Mesodermal cell (in vitro differentiated cells): ENCODE data around the gene JPT2.

Source experiments
- H3K27ac ChIP-seq: 2 replicates; pipeline ENCODE4 v1.7.0; 2013; ENCODE audit warnings: mild to moderate bottlenecking, low read depth, low read length, moderate library complexity; ENCODE audit not compliant: severe bottlenecking
- H3K36me3 ChIP-seq: 2 replicates; pipeline ENCODE4 v1.7.1; 2013; ENCODE audit warnings: mild to moderate bottlenecking, low read length, moderate library complexity; ENCODE audit not compliant: control insufficient read depth, insufficient read depth
- H3K4me1 ChIP-seq: one replicate; pipeline ENCODE4 v1.7.1; 2013; ENCODE audit warnings: mild to moderate bottlenecking, low read length; ENCODE audit not compliant: insufficient read depth, control insufficient read depth, poor library complexity, severe bottlenecking
- H3K4me3 ChIP-seq: 2 replicates; pipeline ENCODE4 v1.7.0; 2013; ENCODE audit warnings: low read length, control low read depth, mild to moderate bottlenecking; ENCODE audit not compliant: insufficient read depth, poor library complexity, severe bottlenecking; ENCODE audit errors: extremely low read depth
- H3K9me3 ChIP-seq: 2 replicates; pipeline ENCODE4 v1.7.1; 2013; ENCODE audit warnings: mild to moderate bottlenecking, low read length, moderate library complexity; ENCODE audit not compliant: control insufficient read depth
- WGBS, 2 experiments: methylation state at CpG; one replicate each; pipeline ENCODE4 v1.1.5; 2013; ENCODE audit warnings: missing lambda C conversion rate in 2 of 2; ENCODE audit not compliant: insufficient coverage in 2 of 2; 5-methylcytosine and 5-hydroxymethylcytosine counted together

Gene JPT2

DNA sequence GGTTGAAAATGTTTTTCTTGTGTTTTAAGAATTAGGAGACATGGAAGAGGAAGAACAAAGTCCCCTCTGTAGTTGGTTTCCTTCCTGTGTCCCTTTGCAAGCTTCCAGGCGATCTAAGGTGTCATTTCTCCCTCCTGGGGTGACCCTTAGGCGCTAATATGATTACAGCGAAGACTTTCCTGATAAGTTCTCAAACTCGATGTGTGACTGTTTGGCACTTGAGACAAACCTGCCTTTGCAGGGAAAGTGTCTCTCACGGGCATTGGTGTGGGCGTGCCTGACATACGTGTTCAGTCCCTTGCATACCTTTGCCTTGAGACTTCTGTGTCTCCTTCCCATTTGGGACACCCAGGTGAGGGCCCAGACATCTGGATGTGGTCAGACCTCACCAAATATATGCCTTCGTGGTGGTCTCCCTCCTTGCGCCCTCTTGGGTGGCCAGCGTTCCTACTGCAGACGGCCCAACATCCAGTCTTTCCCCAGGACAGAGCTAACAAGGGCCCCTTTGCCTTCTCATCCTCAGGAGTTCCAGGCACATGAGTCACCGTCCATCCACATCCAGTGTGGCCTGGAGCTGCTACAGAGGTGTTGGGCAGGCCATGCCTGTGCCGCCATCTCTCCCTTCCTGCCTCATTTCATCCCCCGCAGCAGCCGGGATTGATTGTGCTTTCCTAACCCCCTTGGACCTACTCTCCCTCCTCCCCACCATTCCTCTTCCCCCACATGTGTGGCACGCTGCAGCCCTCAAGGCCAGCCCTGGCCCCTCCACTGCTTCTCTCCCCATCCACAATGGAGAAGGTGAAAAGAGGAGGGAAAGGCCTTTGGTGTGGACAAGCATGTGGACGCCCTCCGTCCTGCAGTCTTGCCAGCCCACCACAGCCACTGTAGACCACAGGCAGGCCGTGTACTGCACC is 3.1 kb upstream of the JPT2 start:
- H3K27ac ChIP-seq: peak overlapping the region; percentile 71
- no peaks in the 10 kb centered on the region for H3K9me3 ChIP-seq
- H3K36me3 ChIP-seq: peaks cover 72% of the 10 kb centered on the region
- no peak overlapping the region for H3K4me3 ChIP-seq
- H3K4me1 ChIP-seq: peaks cover 30% of the 10 kb centered on the region
- 90 to 91% methylated on average over 15 to 16 of the region's 19 CpGs for WGBS, 2 experiments

DNA sequence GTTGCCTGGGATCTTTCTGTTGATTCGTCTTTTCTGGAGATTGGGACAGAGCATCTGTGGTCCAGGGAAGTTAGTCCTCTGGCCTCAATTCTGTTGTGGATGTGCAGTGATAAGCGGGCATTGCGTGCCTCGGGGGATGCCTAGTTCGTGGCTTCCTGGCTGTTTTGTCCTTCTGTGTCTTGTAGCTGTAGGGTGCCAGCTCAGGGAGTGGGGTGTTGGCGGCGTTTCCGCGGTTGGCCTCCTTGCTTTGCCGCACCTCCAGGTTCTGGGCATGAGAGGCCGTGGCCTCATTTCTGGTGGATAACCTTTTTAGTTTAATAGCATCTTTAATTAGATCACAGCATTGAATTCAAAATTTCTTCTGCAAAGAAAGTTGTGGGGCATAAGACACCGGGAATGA is 1.4 kb upstream of the JPT2 start:
- H3K4me1 ChIP-seq: peaks cover 34% of the 10 kb centered on the region
- H3K9me3 ChIP-seq: no peaks in the 10 kb centered on the region
- H3K36me3 ChIP-seq: peaks cover 73% of the 10 kb centered on the region
- WGBS, 2 experiments: 90 to 96% methylated on average over 6 to 7 of the region's 12 CpGs
- H3K27ac ChIP-seq: no peak overlapping the region
- no peak overlapping the region for H3K4me3 ChIP-seq

DNA sequence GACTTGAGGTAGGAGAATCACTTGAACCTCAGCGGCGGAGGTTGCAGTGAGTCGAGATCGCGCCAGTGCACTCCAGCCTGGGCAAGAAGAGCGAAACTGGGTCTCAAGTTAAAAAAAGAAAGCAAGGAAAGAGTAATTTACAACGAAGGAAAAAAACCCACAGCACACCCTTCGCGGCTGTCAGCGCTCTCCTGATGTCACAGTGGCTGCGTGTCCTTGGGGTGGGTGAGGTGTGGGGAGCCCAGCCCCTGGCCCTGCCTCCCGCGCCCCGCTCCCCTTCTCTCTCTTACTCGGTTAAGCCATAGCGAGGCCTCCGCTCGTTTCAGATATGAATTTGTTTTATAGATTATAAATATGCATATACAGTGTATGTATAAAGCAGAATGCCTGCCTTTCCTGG is 740 bp upstream of the JPT2 start:
- peaks cover 66% of the 10 kb centered on the region for H3K36me3 ChIP-seq
- H3K9me3 ChIP-seq: no peaks in the 10 kb centered on the region
- no peak overlapping the region for H3K27ac ChIP-seq
- H3K4me1 ChIP-seq: peaks cover 34% of the 10 kb centered on the region
- no peak overlapping the region for H3K4me3 ChIP-seq
- 85 to 95% methylated on average over 6 to 13 of the region's 18 CpGs for WGBS, 2 experiments

DNA sequence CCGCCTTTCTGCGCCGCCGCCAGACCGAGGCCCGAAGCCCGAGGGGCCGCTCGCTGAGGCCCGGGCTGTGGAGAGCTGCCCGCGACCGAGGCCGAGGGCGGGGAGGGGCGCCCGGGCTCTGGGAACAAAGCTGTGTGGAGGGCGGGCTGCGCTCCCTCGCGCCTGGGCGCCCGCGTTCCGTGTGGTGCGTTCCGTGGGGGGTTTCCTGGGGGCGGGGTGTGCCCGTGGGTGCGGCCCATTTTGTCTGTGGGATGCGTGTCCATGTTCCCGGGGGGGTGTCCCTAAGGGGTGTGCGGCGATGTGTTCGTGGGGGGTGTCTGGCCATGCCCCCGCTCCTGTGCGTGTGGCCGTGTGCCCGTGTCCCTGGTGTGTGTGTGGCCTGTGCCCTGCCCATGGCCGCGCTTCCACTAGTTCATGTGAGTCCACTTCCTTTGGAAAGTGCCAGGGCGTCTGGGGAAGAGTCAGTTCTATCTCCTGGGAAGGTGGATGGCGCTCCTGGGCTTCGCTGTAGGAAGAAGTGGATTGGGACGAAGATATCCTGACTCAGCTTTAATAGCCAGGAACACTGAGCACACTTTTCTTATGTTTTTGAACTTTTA is 520 bp downstream of the JPT2 start:
- Histone ChIP-seq H3K4me1 (peaks cover 34% of the 10 kb centered on the region), H3K27ac (peak overlapping the region; percentile 59), H3K36me3 (peaks cover 63% of the 10 kb centered on the region), H3K9me3 (no peaks in the 10 kb centered on the region), H3K4me3 (peak overlapping the region; percentile 94)
- WGBS, 2 experiments: 0 to 1% methylated on average over 30 to 32 of the region's 45 CpGs

DNA sequence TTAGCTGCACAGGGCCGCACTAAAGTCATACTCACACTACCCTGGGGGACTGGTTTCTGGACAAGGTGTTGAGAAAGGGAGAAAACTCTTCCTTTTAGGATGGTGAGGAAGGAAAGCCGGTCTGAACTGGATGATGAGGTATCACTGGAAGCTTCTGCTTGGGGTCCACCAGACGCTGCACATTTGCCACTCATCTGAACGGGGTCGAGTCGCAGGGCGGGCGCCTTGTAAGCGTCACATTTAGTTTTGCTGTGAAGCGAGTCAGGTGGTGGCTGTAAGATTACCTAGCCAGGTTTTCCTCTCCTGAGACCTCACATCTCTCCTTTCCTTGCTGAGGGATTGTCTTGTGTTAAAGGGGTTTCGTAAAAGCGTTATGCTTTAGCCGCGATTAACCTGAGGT is 2.3 kb downstream of the JPT2 start:
- H3K36me3 ChIP-seq: peaks cover 68% of the 10 kb centered on the region
- peaks cover 19% of the 10 kb centered on the region for H3K4me1 ChIP-seq
- no peak overlapping the region for H3K27ac ChIP-seq
- H3K9me3 ChIP-seq: no peaks in the 10 kb centered on the region
- WGBS, 2 experiments: 93 to 94% methylated on average over 9 to 10 of the region's 14 CpGs
- H3K4me3 ChIP-seq: no peak overlapping the region

GRCh38 chr16:1681032-1681431 is 3.0 kb downstream of the JPT2 start:
- no peak overlapping the region for H3K27ac ChIP-seq
- H3K36me3 ChIP-seq: peaks cover 68% of the 10 kb centered on the region
- no peak overlapping the region for H3K4me3 ChIP-seq
- H3K4me1 ChIP-seq: peaks cover 15% of the 10 kb centered on the region
- H3K9me3 ChIP-seq: no peaks in the 10 kb centered on the region
- 90 to 96% methylated on average over 9 to 10 of the region's 10 CpGs for whole genome bisulfite sequencing, 2 experiments

DNA sequence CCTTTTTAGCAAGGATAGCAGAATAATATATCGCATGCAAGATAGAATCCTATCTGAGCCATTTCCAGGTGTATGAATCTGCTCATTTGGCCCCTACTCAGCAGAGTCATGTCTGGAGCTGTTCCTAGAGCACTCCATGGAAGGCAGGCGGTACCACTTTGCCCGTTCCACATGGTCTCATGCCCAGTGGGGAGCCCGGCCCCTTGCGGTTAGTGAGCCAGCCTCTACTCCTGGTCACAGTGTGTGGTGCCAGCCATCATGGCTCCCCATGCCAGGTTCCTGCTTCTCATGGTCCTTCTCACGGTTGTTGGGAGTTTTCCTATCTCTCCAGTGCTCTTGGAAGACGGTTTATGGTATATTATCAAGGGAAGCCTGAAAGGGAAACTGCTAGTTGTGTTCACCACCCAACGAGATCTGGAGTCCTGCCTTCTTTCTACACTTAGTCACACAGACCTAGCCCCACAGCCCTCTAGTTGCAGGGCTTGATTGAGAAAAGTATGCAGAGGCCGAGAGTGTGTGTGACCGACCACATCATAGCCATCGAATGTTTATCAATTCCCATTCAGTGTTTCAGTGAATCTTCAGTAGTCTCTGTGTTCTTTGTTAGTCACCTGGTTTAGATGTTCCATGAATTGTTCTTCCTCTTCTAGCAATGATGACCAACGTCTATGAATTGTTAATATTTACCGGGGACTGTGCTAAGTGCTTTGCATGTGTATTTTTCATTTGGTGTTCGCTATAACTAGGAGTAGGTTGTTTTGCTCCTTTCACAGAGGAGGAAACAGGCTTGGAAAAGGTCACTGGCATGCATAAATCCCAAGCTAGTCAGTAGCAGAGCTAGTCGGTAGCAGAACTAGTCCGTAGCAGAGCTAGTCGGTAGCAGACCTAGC is 9.6 kb downstream of the JPT2 start:
- no peaks in the 10 kb centered on the region for H3K9me3 ChIP-seq
- H3K36me3 ChIP-seq: peaks cover 98% of the 10 kb centered on the region
- no peak overlapping the region for H3K27ac ChIP-seq
- no peak overlapping the region for H3K4me3 ChIP-seq
- H3K4me1 ChIP-seq: peaks cover 12% of the 10 kb centered on the region
- WGBS, 2 experiments: 96% methylated on average over 13 to 14 of the region's 17 CpGs

- H3K36me3 ChIP-seq: peaks cover 99% of the 10 kb centered on the region
Observed at GRCh38 chr16:1688807-1689560, 10.9 kb downstream of the JPT2 start.

DNA sequence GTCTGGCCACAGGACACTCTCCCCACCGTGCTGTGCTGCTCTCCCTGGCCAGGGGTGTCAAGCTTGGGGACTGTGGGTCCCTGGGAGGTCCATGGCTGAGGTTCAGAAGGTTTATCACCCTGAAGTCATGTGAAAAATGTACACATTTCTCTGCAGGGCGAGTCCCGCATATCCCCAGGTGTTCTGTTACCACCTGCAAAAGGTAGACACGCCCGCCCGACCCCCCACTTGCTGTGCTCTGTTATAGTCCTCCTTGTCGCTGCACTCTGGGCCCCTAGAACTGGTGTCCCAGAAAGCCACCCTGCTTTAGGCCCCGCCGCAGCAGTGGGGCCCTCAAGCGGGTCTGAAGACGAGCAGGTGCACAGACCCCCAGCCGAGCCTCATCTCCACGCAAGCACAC is 11.8 kb downstream of the JPT2 start:
- Histone ChIP-seq H3K9me3 (no peaks in the 10 kb centered on the region), H3K4me1 (peaks cover 12% of the 10 kb centered on the region), H3K4me3 (no peak overlapping the region), H3K27ac (no peak overlapping the region), H3K36me3 (peaks cover 99% of the 10 kb centered on the region)
- WGBS, 2 experiments: 96% methylated on average over 13 of the region's 13 CpGs

More at GRCh38 chr16:1688807-1689560, 10.9 kb downstream of the JPT2 start:
- no peaks in the 10 kb centered on the region for H3K9me3 ChIP-seq
- H3K27ac ChIP-seq: no peak overlapping the region
- H3K4me1 ChIP-seq: peaks cover 12% of the 10 kb centered on the region
- WGBS, 2 experiments: 94 to 95% methylated on average over 6 to 8 of the region's 10 CpGs
- no peak overlapping the region for H3K4me3 ChIP-seq

- Histone ChIP-seq H3K9me3 (no peaks in the 10 kb centered on the region), H3K4me3 (no peak overlapping the region), H3K27ac (no peak overlapping the region), H3K4me1 (peaks cover 12% of the 10 kb centered on the region), H3K36me3 (peaks cover 99% of the 10 kb centered on the region)
- 100% methylated on average over 1 of the region's 1 CpG; no CpG with 5 or more reads in 1 of the 2 experiments for WGBS, 2 experiments
Observed at GRCh38 chr16:1690810-1691209, 12.7 kb downstream of the JPT2 start.
